Measurements from ENCODE around the gene RECQL5.

Gene RECQL5

GRCh38 chr17:75688209-75688825, 21.4 kb upstream of the RECQL5 start:
- no peak for DNase-seq (ENCODE audit: low read depth in 3 of 3)

DNA sequence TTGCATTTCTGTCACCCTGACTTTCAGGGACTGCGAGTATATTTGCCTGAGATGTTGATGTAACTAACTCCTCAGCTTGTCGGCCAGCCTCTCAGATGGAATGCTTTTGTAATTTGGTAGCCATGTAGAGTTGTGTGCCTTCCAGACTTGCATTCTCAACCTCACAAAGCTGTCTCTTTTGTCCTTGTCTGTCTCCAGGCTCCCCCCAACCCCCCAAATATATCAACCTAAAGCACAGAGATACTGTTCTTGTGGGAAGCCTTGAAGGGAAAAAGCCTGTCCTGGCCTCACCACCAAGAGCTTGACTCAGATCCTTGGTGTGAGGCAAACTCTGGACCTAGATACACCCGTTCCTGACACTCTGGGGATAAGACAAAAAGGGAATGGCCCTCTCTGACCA, 18.5 kb upstream of the RECQL5 start:
- no peak for DNase-seq (ENCODE audit: low read depth in 3 of 3)

DNA sequence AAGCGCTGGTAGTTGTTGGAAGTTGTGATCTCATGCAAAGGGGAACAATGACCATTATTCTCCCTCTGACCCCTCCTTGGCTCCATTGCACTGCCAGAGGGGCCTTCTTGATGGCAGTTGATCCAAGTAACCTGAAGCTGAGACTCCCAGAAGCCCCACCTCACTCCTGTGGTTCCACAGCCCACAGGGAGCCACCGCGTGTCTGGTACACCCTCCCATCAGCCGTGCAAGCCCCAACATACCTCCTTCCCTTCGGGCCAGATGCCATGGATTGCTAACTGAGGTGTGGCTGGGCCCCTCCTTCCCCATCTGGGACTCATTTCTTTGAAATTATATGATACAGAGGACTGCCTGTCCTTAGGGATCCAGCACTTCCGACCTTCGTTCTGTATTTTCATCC, 18.0 kb upstream of the RECQL5 start:
- no peak for DNase-seq (ENCODE audit: low read depth in 3 of 3)

DNA sequence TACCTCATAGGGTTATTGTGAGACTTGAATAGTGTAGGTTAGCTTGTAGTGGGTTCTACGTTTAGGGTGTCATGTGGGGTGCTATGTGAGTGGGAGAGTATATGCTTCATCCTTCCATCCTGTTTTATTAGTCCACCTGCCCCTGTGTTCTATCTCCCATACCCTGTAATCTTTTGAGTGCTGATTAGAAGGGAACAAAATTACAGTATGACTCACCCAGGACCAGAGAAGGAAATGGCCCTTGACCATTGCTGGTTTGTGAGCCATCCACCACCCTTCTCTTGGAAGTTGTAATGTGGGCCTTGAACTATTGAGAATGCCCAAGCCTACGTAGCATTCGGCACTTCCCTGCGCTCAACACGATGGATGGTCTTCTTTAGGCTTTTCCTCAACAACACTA, 17.3 kb upstream of the RECQL5 start:
- DNase-seq (ENCODE audit: low read depth in 3 of 3) = no peak

DNA sequence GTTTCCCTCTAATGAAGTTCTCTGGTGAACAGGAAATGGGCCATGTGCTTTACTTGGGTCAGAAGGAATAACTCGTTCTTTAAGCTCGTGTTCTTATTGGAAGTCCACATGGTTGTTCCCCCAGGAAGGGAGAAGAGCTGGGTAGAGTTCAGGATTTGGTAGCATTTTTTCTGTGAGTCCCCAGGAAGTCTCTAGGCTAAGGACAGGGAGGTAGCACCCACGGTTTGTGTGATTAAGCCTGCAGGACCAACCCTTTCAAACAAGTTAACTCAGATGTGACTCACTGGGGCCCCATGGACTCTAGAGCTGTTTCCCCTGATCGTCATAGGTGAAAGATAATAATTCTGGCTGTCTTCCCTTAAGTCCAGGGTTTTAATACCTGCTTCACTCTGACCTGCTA, 16.6 kb upstream of the RECQL5 start:
- DNase-seq (ENCODE audit: low read depth in 3 of 3) = no peak

DNA sequence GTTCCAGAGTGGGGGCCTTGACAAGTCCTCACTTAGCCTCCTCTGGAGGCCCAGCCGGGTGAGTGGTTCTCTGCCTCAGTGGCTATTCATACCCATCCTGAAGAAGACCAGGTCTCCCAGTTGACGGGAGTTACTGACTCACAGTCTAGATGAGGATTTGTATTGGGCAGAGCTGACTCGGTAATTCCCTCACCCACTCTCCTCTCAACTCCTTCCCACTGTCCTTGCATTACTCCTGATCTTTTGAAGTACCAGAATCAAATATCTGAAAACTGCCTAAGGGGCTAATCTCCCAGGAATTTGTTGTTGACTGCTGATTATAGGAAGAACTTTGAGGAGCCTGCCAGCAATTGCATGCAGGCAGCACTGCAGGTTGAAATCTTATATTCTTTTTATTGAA, 14.3 kb upstream of the RECQL5 start:
- no peak for DNase-seq (ENCODE audit: low read depth in 3 of 3)

DNA sequence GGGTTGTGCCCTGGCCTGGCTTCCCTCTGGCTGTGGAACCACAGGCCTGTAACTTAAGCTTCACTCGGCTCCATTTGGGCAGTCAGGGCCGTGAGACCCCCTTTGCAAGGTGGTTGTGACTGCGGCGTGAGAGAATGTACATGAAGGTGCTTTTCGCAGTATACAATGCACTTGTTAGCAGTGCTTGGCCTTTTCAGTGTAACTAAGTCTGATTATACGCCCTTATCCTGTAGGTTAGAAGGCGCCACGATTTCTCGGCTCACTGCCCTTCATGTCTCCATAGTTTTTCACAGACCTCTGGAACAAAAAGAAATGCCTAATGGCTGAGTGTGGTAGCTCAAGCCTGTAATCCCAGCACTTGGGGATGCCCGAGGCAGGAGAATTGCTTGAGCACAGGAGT, 13.5 kb upstream of the RECQL5 start:
- DNase-seq (ENCODE audit: low read depth in 3 of 3) = no peak

DNA sequence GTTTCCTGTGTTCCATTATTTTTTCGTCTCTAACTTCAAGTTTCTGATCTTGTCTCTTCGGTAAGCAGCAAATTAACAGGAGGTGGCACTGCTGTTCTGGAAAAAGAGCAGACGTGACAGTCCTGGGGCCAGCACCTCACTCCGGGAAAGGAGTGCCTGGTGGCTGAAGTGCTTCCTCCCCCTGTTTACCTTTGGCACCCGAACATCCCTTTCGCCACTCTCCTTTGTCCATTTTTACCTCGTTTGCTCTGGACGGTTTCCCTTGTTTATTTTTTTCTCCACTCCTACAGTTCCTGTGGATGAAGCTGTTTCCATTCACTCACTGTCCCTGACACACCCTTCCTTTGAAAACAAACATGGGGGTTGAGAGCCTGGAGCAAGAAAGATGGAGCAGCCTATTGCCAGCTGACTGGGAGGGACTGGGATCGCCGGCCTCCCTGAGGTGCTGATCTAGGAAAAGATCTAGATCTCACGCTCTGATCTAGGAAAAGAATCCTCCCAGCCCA, 12.8 kb upstream of the RECQL5 start:
- no peak for DNase-seq (ENCODE audit: low read depth in 3 of 3)

DNA sequence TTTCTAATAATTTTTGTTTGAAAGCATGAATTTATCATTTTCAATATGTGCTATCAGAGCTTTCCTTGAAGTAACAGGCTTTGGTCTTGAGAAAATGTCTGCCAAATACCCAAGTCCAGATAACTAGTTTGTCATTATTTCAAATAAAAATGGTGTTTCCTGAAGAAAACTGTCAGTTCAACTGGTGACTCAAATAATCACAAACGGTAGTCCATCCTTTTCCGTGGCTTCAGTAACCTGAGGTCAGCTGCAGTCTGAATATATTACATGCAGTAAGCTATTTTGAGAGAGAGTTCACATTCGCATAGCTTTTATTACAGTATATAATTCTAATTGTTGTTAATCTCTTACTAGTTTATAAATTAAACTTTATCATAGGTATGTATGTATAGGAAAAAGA, 9.5 kb upstream of the RECQL5 start:
- DNase-seq (ENCODE audit: low read depth in 3 of 3) = no peak

DNA sequence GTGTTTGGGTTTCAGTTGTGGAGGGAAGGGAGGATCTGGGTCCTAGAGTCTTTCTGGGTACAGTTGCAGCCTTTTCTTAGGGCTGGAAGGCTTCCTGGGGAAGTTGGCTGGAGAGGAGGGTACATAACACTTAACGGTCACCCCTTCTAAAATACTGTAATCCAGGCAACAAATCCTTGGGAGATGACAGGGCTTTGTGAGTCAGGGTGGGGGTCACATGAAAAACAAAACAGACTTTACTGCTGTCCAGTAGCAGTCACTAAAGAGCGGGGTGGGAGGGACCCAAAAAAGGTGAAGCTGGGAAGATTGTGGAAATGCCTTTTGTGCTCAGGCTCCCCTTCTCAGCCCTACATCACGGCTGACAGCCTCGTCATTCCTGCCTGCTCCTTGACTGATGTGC, 6.5 kb upstream of the RECQL5 start:
- no peak for DNase-seq (ENCODE audit: low read depth in 3 of 3)

DNA sequence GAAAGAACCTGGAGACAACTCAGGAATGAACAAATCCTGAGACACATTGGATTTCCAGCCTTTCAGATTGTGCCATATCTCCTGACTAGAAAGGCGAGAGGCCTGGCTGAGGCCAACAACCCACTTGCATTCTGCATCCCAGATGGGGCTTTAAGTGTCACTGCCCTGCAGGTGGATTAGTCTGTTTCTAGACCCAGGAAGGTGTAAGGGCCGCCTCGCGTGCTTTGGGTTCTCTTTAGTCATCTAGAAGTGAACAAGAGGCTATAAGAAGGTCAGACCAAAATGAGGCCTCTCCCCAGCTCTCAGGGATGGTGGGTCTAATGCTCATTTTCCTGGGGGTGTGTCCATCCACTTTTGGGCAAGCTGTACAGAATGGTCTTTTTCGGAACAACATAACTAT, 5.1 kb upstream of the RECQL5 start:
- no peak for DNase-seq (ENCODE audit: low read depth in 3 of 3)

DNA sequence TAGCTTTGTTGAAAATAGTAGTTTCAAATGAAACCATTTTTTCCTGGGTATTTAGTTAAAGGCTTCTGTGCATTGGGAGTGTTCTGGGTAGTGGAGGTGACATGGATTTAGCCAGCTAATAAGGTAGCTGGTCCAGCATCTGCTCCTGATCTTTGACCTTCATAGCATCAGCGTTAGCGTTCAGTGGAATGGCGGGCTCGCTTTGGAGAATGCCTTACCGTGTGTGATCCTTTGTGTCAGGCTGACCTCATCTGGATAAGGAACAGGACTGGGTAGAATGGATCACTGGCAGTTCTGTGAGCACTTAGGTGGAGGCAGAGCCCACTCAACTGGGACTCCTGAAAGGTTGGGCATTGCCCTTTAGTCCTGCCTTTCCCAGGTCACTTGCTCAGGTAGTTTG, 3.9 kb upstream of the RECQL5 start:
- no peak for DNase-seq (ENCODE audit: low read depth in 3 of 3)

DNA sequence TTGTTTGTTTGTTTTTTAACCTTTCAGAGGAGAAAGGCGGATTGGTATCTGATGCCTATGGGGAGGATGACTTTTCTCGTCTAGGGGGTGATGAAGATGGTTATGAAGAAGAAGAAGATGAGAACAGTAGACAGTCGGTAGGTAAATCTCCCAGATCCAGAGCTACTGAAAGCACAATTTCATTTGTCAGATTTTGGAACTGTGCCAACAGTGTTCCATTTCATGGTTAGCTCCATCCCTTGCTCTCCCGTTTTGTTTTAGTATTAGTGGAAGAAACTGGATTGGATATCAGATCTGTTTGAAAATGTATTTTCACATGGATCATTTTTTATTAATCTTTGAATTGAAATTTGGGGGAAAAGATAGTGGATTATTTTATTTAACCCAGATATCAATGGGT, 1.5 kb upstream of the RECQL5 start:
- no peak for DNase-seq (ENCODE audit: low read depth in 3 of 3)

DNA sequence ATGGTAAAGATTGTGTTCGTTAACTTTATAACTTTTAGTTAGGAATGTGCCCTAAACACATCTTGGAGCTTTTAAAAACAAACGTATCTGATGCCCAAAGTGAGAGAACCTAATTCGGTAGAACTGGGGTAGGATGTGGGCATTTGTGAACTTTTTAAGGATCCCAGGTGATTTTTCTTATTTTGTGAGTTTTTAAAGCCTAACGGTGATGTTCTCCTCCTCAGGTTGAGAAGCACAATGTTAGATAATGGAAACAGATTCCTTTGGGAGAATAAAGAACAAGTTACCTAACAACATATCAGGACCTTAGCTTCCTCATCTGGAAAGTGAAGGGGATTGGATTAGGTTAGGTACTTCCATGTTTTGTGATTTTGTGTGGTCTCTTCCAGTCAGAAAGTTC, 871 bp upstream of the RECQL5 start:
- no peak for DNase-seq (ENCODE audit: low read depth in 3 of 3)

DNA sequence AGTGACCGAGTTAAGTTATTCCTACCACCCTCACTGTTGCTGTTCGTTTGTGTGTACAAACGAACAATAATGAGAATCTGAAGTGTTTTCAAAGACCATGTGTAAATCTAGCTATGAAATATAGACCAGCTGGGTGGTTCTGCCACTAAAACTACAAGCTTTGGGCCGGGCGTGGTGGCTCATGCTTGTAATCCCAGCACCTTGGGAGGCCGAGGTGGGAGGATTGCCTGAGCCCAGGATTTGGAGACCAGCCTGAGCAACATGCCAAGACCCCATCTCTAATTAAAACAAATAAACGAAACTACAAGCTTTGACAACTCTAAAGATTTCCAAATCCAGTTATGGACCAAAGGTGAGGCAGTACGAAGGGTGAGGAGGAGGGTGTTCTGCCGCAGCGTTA, 973 bp downstream of the RECQL5 start:
- no peak for DNase-seq (ENCODE audit: low read depth in 3 of 3)

- no peak for DNase-seq (ENCODE audit: low read depth in 3 of 3)
Observed at GRCh38 chr17:75664099-75664549, 2.8 kb downstream of the RECQL5 start.

- no peak for DNase-seq (ENCODE audit: low read depth in 3 of 3)
Observed at GRCh38 chr17:75662511-75662910, 4.4 kb downstream of the RECQL5 start.

- no peak for DNase-seq (ENCODE audit: low read depth in 3 of 3)
Observed at GRCh38 chr17:75661531-75661930, 5.4 kb downstream of the RECQL5 start.

- no peak for DNase-seq (ENCODE audit: low read depth in 3 of 3)
Observed at GRCh38 chr17:75658237-75658636, 8.7 kb downstream of the RECQL5 start.

GRCh38 chr17:75654176-75654575, 12.8 kb downstream of the RECQL5 start:
- DNase-seq (ENCODE audit: low read depth in 3 of 3) = no peak

DNA sequence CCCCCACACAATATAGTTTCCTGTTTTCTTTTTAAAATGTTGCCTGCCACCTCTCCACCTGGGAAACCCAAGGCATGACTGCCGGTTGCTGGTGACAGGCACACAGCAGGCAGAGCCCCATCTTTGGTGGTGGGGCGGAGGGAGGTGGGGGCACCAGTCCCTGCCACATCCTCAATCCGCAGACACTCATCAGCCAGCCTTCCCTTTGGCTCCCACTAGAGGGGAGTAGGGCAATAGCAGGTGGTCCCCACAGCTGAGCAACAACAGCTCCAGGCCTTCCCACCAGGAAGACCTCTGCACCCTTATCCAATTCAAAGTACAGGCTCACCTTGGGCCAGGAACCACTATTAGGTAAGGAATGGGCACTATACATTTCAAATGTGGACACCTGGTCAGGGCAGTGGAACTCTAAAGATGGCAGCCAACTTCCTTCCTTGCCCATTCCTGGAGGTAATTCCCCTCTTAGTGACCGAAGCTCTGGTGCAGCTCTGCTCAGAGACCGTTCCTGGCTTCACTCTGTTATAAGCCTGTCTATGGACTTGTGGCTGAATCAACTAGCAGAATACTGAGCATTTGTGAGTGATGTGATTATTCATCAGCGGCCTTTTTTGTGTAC, 13.9 kb downstream of the RECQL5 start:
- DNase-seq (ENCODE audit: low read depth in 3 of 3) = no peak

DNA sequence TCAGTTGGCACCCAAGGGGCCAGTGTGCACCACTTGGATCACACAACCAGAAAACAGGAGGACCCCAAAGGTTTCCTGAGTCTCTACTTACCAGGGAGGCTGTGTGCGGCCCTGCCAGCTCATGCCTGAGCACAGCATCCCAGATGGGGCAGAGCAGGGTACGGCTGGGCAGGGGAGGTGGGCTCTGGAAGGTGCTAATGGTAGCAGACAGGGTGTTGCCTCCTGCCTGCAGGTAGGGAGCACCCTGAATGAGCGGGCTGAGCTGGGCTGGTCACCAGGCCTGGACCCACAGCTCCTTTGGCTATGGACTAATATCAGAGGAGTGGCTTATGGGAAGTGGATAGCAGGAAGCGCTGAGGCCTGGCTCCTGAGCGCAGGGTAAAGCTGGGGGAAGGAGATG, 14.6 kb downstream of the RECQL5 start:
- no peak for DNase-seq (ENCODE audit: low read depth in 3 of 3)

- no peak for DNase-seq (ENCODE audit: low read depth in 3 of 3)
Observed at GRCh38 chr17:75650874-75651273, 16.1 kb downstream of the RECQL5 start.

GRCh38 chr17:75649687-75650086, 17.3 kb downstream of the RECQL5 start:
- no peak for DNase-seq (ENCODE audit: low read depth in 3 of 3)
